IMR-90 (cell line): Measurements from ENCODE around the gene FFAR3. TPM values are rescaled to one million over a fixed set of nuclear protein-coding genes. Genes with fewer than 3 reads are reported as not detected.
A peak's percentile ranks its signal among the peaks of the same experiment; 100 is the strongest.

Experiments
- ATAC-seq: fragments of 200-7000 bp; cut with Tn5 transposase; 2 replicates; pipeline ENCODE4 v1.9.1; 2020; ENCODE audit warnings: low read depth, mild to moderate bottlenecking, moderate library complexity
- BruUV-seq: library from RNA; stranded (reverse); fragments of 400-500 nt; replicated peaks from 2 replicates; lab custom pipeline; 2021; lab: Mats Ljungman, UMichigan
- CTCF ChIA-PET: fragments of 300-600 bp; formaldehyde crosslinking; extraction: SDS; loops from one replicate; lab custom pipeline; 2021; ENCODE audit warnings: antibody characterized with exemption; lab: Yijun Ruan, JAX
- POLR2A ChIA-PET: fragments of 300-600 bp; sonication (Branson Sonifier 250); formaldehyde crosslinking; loops from one replicate; lab custom pipeline; 2022; ENCODE audit warnings: antibody characterized with exemption; ENCODE audit not compliant: unreplicated experiment; lab: Charles Lee
- DNase-seq: peaks from one replicate; pipeline ENCODE4 v3.0.0; 2013
- H2AFZ ChIP-seq: replicated peaks from 2 replicates; pipeline ENCODE3; 2013; ENCODE audit warnings: low read length, mild to moderate bottlenecking; ENCODE audit not compliant: poor library complexity
- H2AK5ac ChIP-seq: 2 replicates; pipeline ENCODE4 v1.6.1; 2013; ENCODE audit warnings: low read depth, low read length, inconsistent platforms
- H2AK9ac ChIP-seq: replicated peaks from 2 replicates; pipeline ENCODE3; 2013; ENCODE audit warnings: mild to moderate bottlenecking, low read depth, low read length, moderate library complexity; ENCODE audit not compliant: poor library complexity
- H2BK120ac ChIP-seq: 2 replicates; pipeline ENCODE4 v1.6.1; 2013; ENCODE audit warnings: low read depth, low read length, inconsistent platforms
- H2BK15ac ChIP-seq: 3 replicates; pipeline ENCODE4 v1.6.1; 2013; ENCODE audit warnings: low read depth, low read length, inconsistent platforms
- H2BK20ac ChIP-seq: 2 replicates; pipeline ENCODE4 v1.6.1; 2013; ENCODE audit warnings: low read depth, mild to moderate bottlenecking, inconsistent platforms, low read length, moderate library complexity
- H2BK5ac ChIP-seq: 2 replicates; pipeline ENCODE4 v1.6.1; 2013; ENCODE audit warnings: mild to moderate bottlenecking, low read depth, low read length, inconsistent platforms; ENCODE audit not compliant: poor library complexity, severe bottlenecking
- H3K14ac ChIP-seq: replicated peaks from 2 replicates; pipeline ENCODE4 v1.6.1; 2013; ENCODE audit warnings: low read depth, low read length, inconsistent platforms
- H3K18ac ChIP-seq: 2 replicates; pipeline ENCODE4 v1.6.1; 2013; ENCODE audit warnings: low read depth, low read length, control low read depth
- H3K23ac ChIP-seq: 2 replicates; pipeline ENCODE4 v1.6.1; 2013; ENCODE audit warnings: low read depth, low read length, inconsistent platforms
- H3K27ac ChIP-seq: 2 replicates; pipeline ENCODE4 v1.5.1; 2013; ENCODE audit warnings: mild to moderate bottlenecking, control low read depth, low read length; ENCODE audit not compliant: insufficient read depth
- H3K27me3 ChIP-seq: 2 replicates; pipeline ENCODE4 v1.6.1; 2013; ENCODE audit warnings: low read length; ENCODE audit not compliant: control insufficient read depth, insufficient read depth
- H3K36me3 ChIP-seq: 2 replicates; pipeline ENCODE4 v1.6.1; 2013; ENCODE audit warnings: low read length, mixed read lengths; ENCODE audit not compliant: control insufficient read depth, insufficient read depth
- H3K4ac ChIP-seq: 2 replicates; pipeline ENCODE4 v1.6.1; 2013; ENCODE audit warnings: low read depth, low read length, inconsistent platforms
- H3K4me1 ChIP-seq: 2 replicates; pipeline ENCODE4 v1.6.1; 2013; ENCODE audit warnings: low read length, mixed read lengths; ENCODE audit not compliant: control insufficient read depth, insufficient read depth
- H3K4me2 ChIP-seq: 2 replicates; pipeline ENCODE4 v1.6.1; 2013; ENCODE audit warnings: low read depth, mild to moderate bottlenecking, control low read depth, low read length, moderate library complexity
- H3K4me3 ChIP-seq: 2 replicates; pipeline ENCODE4 v1.5.1; 2013; ENCODE audit warnings: low read depth, mild to moderate bottlenecking, control low read depth, low read length, moderate library complexity; ENCODE audit not compliant: insufficient read depth
- H3K56ac ChIP-seq: 2 replicates; pipeline ENCODE4 v1.6.1; 2013; ENCODE audit warnings: low read length, inconsistent platforms; ENCODE audit not compliant: insufficient read depth; ENCODE audit errors: extremely low read depth
- H3K79me1 ChIP-seq, 2 experiments: 2 replicates each; pipeline ENCODE4 v1.6.1; 2013; ENCODE audit warnings: low read length in 2 of 2, inconsistent platforms in 1 of 2, low read depth in 1 of 2
- H3K9ac ChIP-seq: 2 replicates; pipeline ENCODE4 v1.6.1; 2013; ENCODE audit warnings: low read depth, low read length, control low read depth
- H3K9me1 ChIP-seq: 2 replicates; pipeline ENCODE4 v1.6.1; 2013; ENCODE audit warnings: low read length, inconsistent platforms; ENCODE audit not compliant: insufficient read depth
- H3K9me3 ChIP-seq: 2 replicates; pipeline ENCODE4 v1.6.1; 2013; ENCODE audit warnings: low read length; ENCODE audit not compliant: control insufficient read depth, insufficient read depth
- H4K20me1 ChIP-seq: 2 replicates; pipeline ENCODE4 v1.6.1; 2013; ENCODE audit warnings: low read length, inconsistent platforms; ENCODE audit not compliant: insufficient read depth
- H4K5ac ChIP-seq: 2 replicates; pipeline ENCODE4 v1.6.1; 2013; ENCODE audit warnings: mild to moderate bottlenecking, low read depth, low read length, control low read depth
- H4K8ac ChIP-seq, 2 experiments: 2 replicates each; pipeline ENCODE4 v1.6.1; 2013; ENCODE audit warnings: low read depth in 2 of 2, low read length in 2 of 2, control low read depth in 1 of 2, inconsistent platforms in 1 of 2
- H4K91ac ChIP-seq: 2 replicates; pipeline ENCODE4 v1.6.1; 2013; ENCODE audit warnings: low read depth, low read length, inconsistent platforms; ENCODE audit not compliant: insufficient read depth
- CTCF ChIP-seq: conservative IDR thresholded peaks from 2 replicates; pipeline ENCODE4 v1.5.1; 2012; ENCODE audit warnings: mild to moderate bottlenecking, low read depth, low read length, improper control_type of control experiment
- MAZ ChIP-seq: IDR thresholded peaks from 2 replicates; pipeline ENCODE4 v1.6.1; 2012; ENCODE audit warnings: low read depth, mild to moderate bottlenecking, low read length, improper control_type of control experiment, moderate library complexity, borderline replicate concordance
- MXI1 ChIP-seq: IDR thresholded peaks from 2 replicates; pipeline ENCODE4 v1.6.1; 2012; ENCODE audit warnings: low read depth, mild to moderate bottlenecking, low read length, moderate library complexity, borderline replicate concordance
- RAD21 ChIP-seq: IDR thresholded peaks from 2 replicates; pipeline ENCODE4 v1.6.1; 2012; ENCODE audit warnings: low read length, improper control_type of control experiment
- RCOR1 ChIP-seq: IDR thresholded peaks from 2 replicates; pipeline ENCODE4 v1.6.1; 2012; ENCODE audit warnings: mild to moderate bottlenecking, low read length, improper control_type of control experiment; ENCODE audit not compliant: insufficient replicate concordance
- SMC3 ChIP-seq: fragments of 150-350 bp; IDR thresholded peaks from 2 replicates; pipeline ENCODE4 v1.6.1; 2016; ENCODE audit warnings: low read depth, mild to moderate bottlenecking, antibody characterized with exemption, low read length, moderate library complexity
- WGBS, 2 experiments: methylation state at CpG; one replicate each; pipeline versions ENCODE4 v1.1.5 to v1.1.7; 2013; ENCODE audit warnings: missing lambda C conversion rate in 2 of 2; ENCODE audit not compliant: insufficient read length in 1 of 2; ENCODE audit errors: extremely low coverage in 2 of 2; 5-methylcytosine and 5-hydroxymethylcytosine counted together
- dilution Hi-C: fragments of 300-500 bp; cut with HindIII; formaldehyde crosslinking; loops from one replicate; pipeline ENCODE4 v1.14.3; 2018; ENCODE audit warnings: low sequenced_read_pairs; ENCODE audit not compliant: unreplicated experiment
- in situ Hi-C: fragments of 300-500 bp; cut with MboI; formaldehyde crosslinking; loops from 3 replicates; pipeline ENCODE4 v1.14.3; 2019; ENCODE audit warnings: low sequenced_read_pairs, inconsistent platforms, mixed read lengths
- intact Hi-C: fragments of 100-400 bp; cut with micrococcal nuclease; formaldehyde crosslinking; loops from 2 replicates; pipeline ENCODE4 v1.10.0; 2022
- polyA plus RNA-seq, 3 experiments: library from polyadenylated mRNA; depleted of rRNA; stranded (reverse); fragments of >200 nt; gene quantifications; 2 replicates each; pipeline ENCODE4 v1.2.3, GENCODE V29; 2012; ENCODE audit warnings: low replicate concordance in 1 of 3
- total RNA-seq: library from RNA; depleted of rRNA; stranded (reverse); fragments of >200 nt; gene quantifications from 2 replicates; pipeline ENCODE4 v1.2.3, GENCODE V29; 2012
- TF ChIP-seq, protein P1 (sequence below): fragments of 150-350 bp; IDR thresholded peaks from 2 replicates; pipeline ENCODE4 v1.6.1; 2016; ENCODE audit warnings: low read depth, mild to moderate bottlenecking, low read length, moderate library complexity, borderline replicate concordance

FFAR3 gene
- total and polyA plus RNA-seq, 2 of the 4 experiments (the other 2 are of a cell fraction), result not detected

GRCh38 chr19:35352177-35352447, 6.1 kb upstream of the FFAR3 start (continued):
- TF ChIP-seq, protein P1, sequence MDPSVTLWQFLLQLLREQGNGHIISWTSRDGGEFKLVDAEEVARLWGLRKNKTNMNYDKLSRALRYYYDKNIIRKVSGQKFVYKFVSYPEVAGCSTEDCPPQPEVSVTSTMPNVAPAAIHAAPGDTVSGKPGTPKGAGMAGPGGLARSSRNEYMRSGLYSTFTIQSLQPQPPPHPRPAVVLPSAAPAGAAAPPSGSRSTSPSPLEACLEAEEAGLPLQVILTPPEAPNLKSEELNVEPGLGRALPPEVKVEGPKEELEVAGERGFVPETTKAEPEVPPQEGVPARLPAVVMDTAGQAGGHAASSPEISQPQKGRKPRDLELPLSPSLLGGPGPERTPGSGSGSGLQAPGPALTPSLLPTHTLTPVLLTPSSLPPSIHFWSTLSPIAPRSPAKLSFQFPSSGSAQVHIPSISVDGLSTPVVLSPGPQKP, result no peak
- no peak for TF ChIP-seq MAZ

- no peak overlapping the region for H3K56ac ChIP-seq
- dilution Hi-C loops (no loop called here), in situ Hi-C loops (no loop called here), intact Hi-C loops (loop anchor here (1.0 to 10.0 kb wide), 4 partner anchors 112 to 276 kb away; partner anchors contain the start of genes RBM42 and TMEM147)
- 65% methylated on average over 2 of the region's 32 CpGs; no CpG with 5 or more reads in 1 of the 2 experiments for WGBS, 2 experiments
- H3K27ac ChIP-seq, result no peak overlapping the region
- H3K79me1 ChIP-seq, result no peaks in the 10 kb centered on the region
- H2AK9ac ChIP-seq, result no peak overlapping the region
- no peak overlapping the region for H4K91ac ChIP-seq
- peaks cover 12% of the 10 kb centered on the region for H3K27me3 ChIP-seq
- H2BK5ac ChIP-seq, result no peak overlapping the region
- ATAC-seq, result peak; percentile 98
- BruUV-seq, result no TSS peak
- no peak overlapping the region for H3K4me3 ChIP-seq
- H3K4ac ChIP-seq, result no peak overlapping the region
- H3K36me3 ChIP-seq, result no peaks in the 10 kb centered on the region
- DNase-seq, result peak; percentile 64
- H4K5ac ChIP-seq, result no peak overlapping the region
- H4K8ac ChIP-seq, result no peak overlapping the region
- peak overlapping the region; percentile 69 for H2AFZ ChIP-seq
- no peak overlapping the region for H3K4me2 ChIP-seq
- H2BK20ac ChIP-seq, result no peak overlapping the region
- no peak overlapping the region for H3K23ac ChIP-seq
- no peaks in the 10 kb centered on the region for H3K9me1 ChIP-seq
- no peak overlapping the region for H3K18ac ChIP-seq
- no peak overlapping the region for H2AK5ac ChIP-seq
- TF ChIP-seq MXI1, result no peak
- peak; percentile 88 for TF ChIP-seq SMC3
- peak; percentile 90 for TF ChIP-seq RAD21
- TF ChIP-seq RCOR1, result no peak
- TF ChIP-seq CTCF, result peak; percentile 88
- no peaks in the 10 kb centered on the region for H3K9me3 ChIP-seq
- H3K4me1 ChIP-seq, result no peaks in the 10 kb centered on the region
- no peak overlapping the region for H2BK15ac ChIP-seq
- no peak overlapping the region for H3K14ac ChIP-seq
- no peaks in the 10 kb centered on the region for H4K20me1 ChIP-seq
- no peak overlapping the region for H2BK120ac ChIP-seq
- H3K9ac ChIP-seq, result no peak overlapping the region
- CTCF ChIA-PET, result interaction anchor here (0.6 to 2.1 kb wide), 8 partner anchors 11 to 731 kb away, joined by 3 to 14 read pairs (median 6); no protein-coding TSS in a partner anchor
- POLR2A ChIA-PET, result no interaction called here
Observed at GRCh38 chr19:35352448-35353304, 5.6 kb upstream of the FFAR3 start.
